Effector memory CD4-positive, alpha-beta T cell (primary cell): ENCODE data around the gene BSCL2.

ENCODE experiments used
- DNase-seq, 3 donors: peaks; one replicate each; pipeline ENCODE4 v3.0.0-alpha.2; 2020
- H3K27ac ChIP-seq: 2 replicates; pipeline ENCODE4 v1.7.0; 2013; ENCODE audit warnings: mild to moderate bottlenecking, low read length, moderate library complexity; ENCODE audit not compliant: insufficient read depth, poor library complexity, severe bottlenecking
- H3K27me3 ChIP-seq: replicated peaks from 2 replicates; pipeline ENCODE4 v1.7.0; 2013; ENCODE audit warnings: mild to moderate bottlenecking, low read length; ENCODE audit not compliant: insufficient read depth, control insufficient read depth, poor library complexity, severe bottlenecking
- H3K36me3 ChIP-seq: 2 replicates; pipeline ENCODE4 v1.7.0; 2013; ENCODE audit warnings: mild to moderate bottlenecking, low read length, moderate library complexity; ENCODE audit not compliant: control insufficient read depth, insufficient read depth
- H3K4me1 ChIP-seq: 2 replicates; pipeline ENCODE4 v1.7.0; 2013; ENCODE audit warnings: low read length, mild to moderate bottlenecking; ENCODE audit not compliant: control insufficient read depth, insufficient read depth, poor library complexity, severe bottlenecking
- H3K4me3 ChIP-seq: 2 replicates; pipeline ENCODE4 v1.7.0; 2013; ENCODE audit warnings: low read length, low read depth, mild to moderate bottlenecking; ENCODE audit not compliant: insufficient read depth, poor library complexity, severe bottlenecking
- H3K9me3 ChIP-seq: 2 replicates; pipeline ENCODE4 v1.7.0; 2013; ENCODE audit warnings: mild to moderate bottlenecking, low read length, moderate library complexity; ENCODE audit not compliant: control insufficient read depth

BSCL2 gene

GRCh38 chr11:62689421-62690183, 17.6 kb downstream of the BSCL2 start, which contains the start of gene LRRN4CL:
Gene LRRN4CL (minus strand): TSS chr11:62689530. CDS start chr11:62688508, 1,022 bp downstream.
- Histone ChIP-seq H3K27me3 (peaks cover 7% of the 10 kb centered on the region), H3K36me3 (peaks cover 7% of the 10 kb centered on the region), H3K4me1 (no peaks in the 10 kb centered on the region), H3K27ac (no peak within 1 kb of the TSS), H3K4me3 (no peak within 1 kb of the TSS), H3K9me3 (no peaks in the 10 kb centered on the region)
- DNase-seq = no peak

- H3K27ac ChIP-seq = no peak overlapping the region
- DNase-seq = no peak
- H3K27me3 ChIP-seq = peaks cover 7% of the 10 kb centered on the region
- H3K9me3 ChIP-seq = no peaks in the 10 kb centered on the region
- H3K4me1 ChIP-seq = no peaks in the 10 kb centered on the region
- peaks cover 7% of the 10 kb centered on the region for H3K36me3 ChIP-seq
- H3K4me3 ChIP-seq = no peak overlapping the region
Measured at GRCh38 chr11:62688491-62688890, 18.7 kb downstream of the BSCL2 start.

GRCh38 chr11:62687508-62688396, 19.5 kb downstream of the BSCL2 start:
- Histone ChIP-seq H3K4me1 (no peaks in the 10 kb centered on the region), H3K36me3 (peaks cover 7% of the 10 kb centered on the region), H3K9me3 (no peaks in the 10 kb centered on the region), H3K27me3 (peaks cover 7% of the 10 kb centered on the region), H3K27ac (no peak overlapping the region), H3K4me3 (no peak overlapping the region)
- no peak for DNase-seq

- peaks cover 1% of the 10 kb centered on the region for H3K36me3 ChIP-seq
- H3K4me1 ChIP-seq = peaks cover 10% of the 10 kb centered on the region
Measured at GRCh38 chr11:62682518-62682917, 24.7 kb downstream of the BSCL2 start.

GRCh38 chr11:62680825-62681240, 26.4 kb downstream of the BSCL2 start:
- H3K27me3 ChIP-seq = no peaks in the 10 kb centered on the region
- H3K9me3 ChIP-seq = no peaks in the 10 kb centered on the region
- DNase-seq = no peak
- peaks cover 8% of the 10 kb centered on the region for H3K36me3 ChIP-seq
- peaks cover 10% of the 10 kb centered on the region for H3K4me1 ChIP-seq
- H3K4me3 ChIP-seq = no peak overlapping the region
- H3K27ac ChIP-seq = no peak overlapping the region

More at GRCh38 chr11:62682518-62682917, 24.7 kb downstream of the BSCL2 start:
- DNase-seq = no peak
- H3K9me3 ChIP-seq = no peaks in the 10 kb centered on the region
- no peaks in the 10 kb centered on the region for H3K27me3 ChIP-seq
- H3K27ac ChIP-seq = no peak overlapping the region
- H3K4me3 ChIP-seq = no peak overlapping the region

GRCh38 chr11:62678770-62679696, 28.2 kb downstream of the BSCL2 start, which contains the start of gene UBXN1:
Gene UBXN1 (minus strand): TSS chr11:62679073. CDS start chr11:62678923, 150 bp downstream.
- no peaks in the 10 kb centered on the region for H3K9me3 ChIP-seq
- peak within 1 kb of the TSS; percentile 83 for H3K4me3 ChIP-seq
- peak; percentile 76 to 82 (median 77) for DNase-seq
- peaks cover 10% of the 10 kb centered on the region for H3K4me1 ChIP-seq
- H3K36me3 ChIP-seq = peaks cover 8% of the 10 kb centered on the region
- peak within 1 kb of the TSS; percentile 97 for H3K27ac ChIP-seq
- H3K27me3 ChIP-seq = no peaks in the 10 kb centered on the region

- peaks cover 10% of the 10 kb centered on the region for H3K4me1 ChIP-seq
Measured at GRCh38 chr11:62678433-62678769, 28.8 kb downstream of the BSCL2 start.

GRCh38 chr11:62677714-62678113, 29.5 kb downstream of the BSCL2 start:
- Histone ChIP-seq H3K27me3 (no peaks in the 10 kb centered on the region), H3K27ac (peak overlapping the region; percentile 97), H3K36me3 (peaks cover 8% of the 10 kb centered on the region), H3K9me3 (no peaks in the 10 kb centered on the region), H3K4me1 (peaks cover 16% of the 10 kb centered on the region), H3K4me3 (peak overlapping the region; percentile 83)
- no peak for DNase-seq

More at GRCh38 chr11:62678433-62678769, 28.8 kb downstream of the BSCL2 start:
- H3K27me3 ChIP-seq = no peaks in the 10 kb centered on the region
- H3K4me3 ChIP-seq = peak overlapping the region; percentile 83
- H3K9me3 ChIP-seq = no peaks in the 10 kb centered on the region
- no peak for DNase-seq
- H3K27ac ChIP-seq = peak overlapping the region; percentile 97
- peaks cover 8% of the 10 kb centered on the region for H3K36me3 ChIP-seq

- Histone ChIP-seq H3K27me3 (no peaks in the 10 kb centered on the region), H3K9me3 (no peaks in the 10 kb centered on the region), H3K4me1 (peaks cover 21% of the 10 kb centered on the region), H3K27ac (peak overlapping the region; percentile 18), H3K36me3 (peaks cover 8% of the 10 kb centered on the region), H3K4me3 (no peak overlapping the region)
- DNase-seq = no peak
Measured at GRCh38 chr11:62677156-62677555, 30.1 kb downstream of the BSCL2 start.
